NCI-H446 treated with DMSO at 0.1 percent for 48 hours (cell line): ENCODE results near the gene SLC27A1.
A peak's percentile ranks its signal among the peaks of the same experiment; 100 is the strongest.
"Not testable (repeated sequence)": the region's sequence is repeated elsewhere in the genome, so short reads cannot be mapped to it uniquely, and the experiment has no call there.

Experiments
- DNase-seq: peaks from one replicate; lab custom pipeline; 2025; lab: John Stamatoyannopoulos, UW

The SLC27A1 gene

DNA sequence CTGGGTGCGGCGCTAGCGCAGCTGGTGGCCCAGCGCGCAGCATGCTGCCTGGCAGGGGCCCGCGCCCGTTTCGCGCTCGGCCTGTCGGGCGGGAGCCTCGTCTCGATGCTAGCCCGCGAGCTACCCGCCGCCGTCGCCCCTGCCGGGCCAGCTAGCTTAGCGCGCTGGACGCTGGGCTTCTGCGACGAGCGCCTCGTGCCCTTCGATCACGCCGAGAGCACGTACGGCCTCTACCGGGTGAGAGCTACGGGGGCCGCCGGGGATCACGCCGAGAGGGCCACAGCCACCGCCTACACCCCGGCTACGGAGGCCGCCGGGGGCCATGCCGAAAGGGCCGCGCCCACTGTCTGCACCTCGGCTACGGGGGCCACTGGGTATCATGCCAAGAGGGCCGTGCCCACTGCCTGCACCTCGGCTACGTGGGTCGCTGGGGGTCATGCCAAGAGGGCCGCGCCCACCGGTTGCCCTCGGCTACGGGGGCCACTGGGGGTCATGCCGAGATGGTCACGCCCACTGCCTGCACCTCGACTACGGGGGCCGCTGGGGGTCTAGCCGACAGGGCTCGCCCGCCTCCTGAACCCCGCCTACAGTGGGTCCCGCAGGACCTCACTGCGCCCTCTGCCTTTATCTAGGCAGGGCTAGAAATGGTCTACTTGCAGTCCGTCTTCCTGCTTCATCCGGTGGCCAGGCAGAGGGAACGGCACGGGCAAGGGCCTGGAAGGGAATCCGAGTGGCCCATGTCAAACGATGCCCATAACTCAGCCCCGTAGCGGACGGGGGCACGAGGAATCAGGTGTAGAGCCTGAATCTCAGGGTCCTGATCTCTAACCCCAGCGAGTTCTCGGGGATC lies 41.6 kb downstream of the SLC27A1 start:
- DNase-seq, result peak; percentile 42

- DNase-seq, result no peak
These were observed 42.2 kb downstream of the SLC27A1 start for GRCh38 chr19:17512574-17512939.

DNA sequence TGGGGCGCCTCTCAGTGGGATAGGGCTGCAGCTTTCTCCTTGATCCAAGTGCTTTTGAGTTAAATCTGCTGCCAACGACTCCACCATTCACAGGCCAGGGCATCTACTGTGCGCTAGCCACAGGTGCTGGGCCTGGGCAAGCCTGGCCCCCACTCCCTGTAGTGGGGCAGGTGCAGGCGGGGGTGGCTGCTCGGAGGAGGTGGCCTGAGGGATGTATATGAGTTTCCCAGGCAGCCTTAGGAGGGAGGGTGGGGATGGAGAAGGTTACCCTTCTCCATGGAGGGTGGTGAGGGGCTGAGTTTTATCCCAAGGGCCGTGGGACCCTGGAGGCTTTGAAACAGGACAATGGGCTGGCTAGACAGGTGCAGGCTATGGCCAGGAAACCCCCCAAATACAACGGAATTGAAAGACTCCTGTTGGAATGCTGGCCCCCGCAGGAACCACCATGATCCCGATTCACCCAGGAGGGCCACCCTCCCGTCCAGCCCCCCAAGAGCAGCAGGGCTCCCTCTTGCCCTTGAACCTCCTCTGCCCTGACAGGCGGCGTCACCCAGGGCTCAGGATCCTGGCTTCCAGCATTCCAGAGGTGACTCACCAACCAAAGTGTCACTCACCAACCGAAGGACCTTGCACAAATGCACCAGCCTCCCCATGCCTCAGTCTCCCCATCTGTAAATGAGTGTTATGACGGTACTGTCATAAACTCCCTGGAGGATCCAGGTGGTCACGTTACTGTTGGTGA lies 45.3 kb downstream of the SLC27A1 start:
- no peak for DNase-seq

DNA sequence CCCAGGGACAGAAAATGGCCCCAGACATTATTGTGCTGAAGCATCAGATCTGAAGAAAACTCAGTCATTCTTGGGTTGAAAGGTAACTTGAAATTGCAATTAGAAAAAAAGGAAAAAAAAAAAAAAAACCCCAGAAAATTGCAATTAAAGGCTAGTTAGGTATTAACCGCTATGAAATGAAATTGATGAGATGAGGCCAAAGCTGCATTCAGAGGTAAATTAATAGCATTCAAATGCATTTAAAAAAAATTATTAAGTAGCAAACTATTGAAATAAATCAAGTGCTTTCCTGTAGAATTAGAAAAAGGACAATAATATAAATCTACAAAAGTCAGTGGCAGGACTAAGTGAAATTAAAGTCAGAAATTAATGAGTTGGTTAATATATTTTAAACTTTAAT lies 47.6 kb downstream of the SLC27A1 start:
- no peak for DNase-seq

DNA sequence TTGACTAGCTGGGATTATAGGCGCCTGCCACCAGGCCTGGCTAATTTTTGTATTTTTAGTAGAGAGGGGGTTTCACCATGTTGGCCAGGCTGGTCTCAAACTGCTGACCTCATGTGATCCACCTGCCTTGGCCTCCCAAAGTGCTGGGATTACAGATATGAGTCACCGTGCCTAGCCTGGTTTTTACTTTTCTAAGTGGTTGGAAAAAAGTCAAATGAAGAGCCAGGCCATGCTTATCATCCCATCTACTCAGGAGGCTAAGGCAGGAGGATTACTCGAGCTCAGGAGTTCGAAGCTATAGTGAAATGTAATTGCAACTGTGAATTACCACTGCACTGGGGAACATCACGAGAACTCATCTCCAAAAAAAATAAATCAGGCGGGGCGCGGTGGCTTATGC lies 48.3 kb downstream of the SLC27A1 start:
- not testable (repeated sequence) for DNase-seq

DNA sequence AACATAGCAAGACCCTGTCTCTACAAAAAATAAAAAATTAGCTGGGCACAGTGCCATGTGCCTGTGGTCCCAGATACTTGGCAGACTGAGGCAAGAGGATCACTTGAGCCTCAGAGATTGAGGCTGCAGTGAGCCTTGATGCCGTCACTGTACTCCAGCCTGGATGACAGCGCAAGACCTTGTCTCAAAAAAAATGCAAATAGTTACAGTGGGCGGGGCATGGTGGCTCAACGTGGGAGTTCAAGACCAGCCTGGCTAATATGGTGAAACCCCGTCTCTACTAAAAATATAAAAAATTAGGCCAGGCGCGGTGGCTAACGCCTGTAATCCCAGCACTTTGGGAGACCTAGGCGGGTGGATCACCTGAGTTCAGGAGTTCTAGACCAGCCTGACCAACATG lies 49.6 kb downstream of the SLC27A1 start:
- peak; percentile 2 for DNase-seq

DNA sequence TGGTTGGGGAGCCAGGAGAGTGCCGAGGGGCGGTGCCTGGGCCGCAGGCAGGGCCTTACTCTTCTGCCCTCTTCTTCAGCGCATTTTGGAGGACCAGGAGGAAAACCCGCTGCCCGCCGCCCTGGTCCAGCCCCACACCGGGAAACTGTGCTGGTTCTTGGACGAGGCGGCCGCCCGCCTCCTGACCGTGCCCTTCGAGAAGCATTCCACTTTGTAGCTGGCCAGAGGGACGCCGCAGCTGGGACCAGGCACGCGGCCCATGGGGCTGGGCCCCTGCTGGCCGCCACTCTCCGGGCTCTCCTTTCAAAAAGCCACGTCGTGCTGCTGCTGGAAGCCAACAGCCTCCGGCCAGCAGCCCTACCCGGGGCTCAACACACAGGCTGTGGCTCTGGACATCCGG lies 50.5 kb downstream of the SLC27A1 start:
- no peak for DNase-seq

GRCh38 chr19:17522988-17523872 lies 52.9 kb downstream of the SLC27A1 start:
- DNase-seq, result no peak

DNA sequence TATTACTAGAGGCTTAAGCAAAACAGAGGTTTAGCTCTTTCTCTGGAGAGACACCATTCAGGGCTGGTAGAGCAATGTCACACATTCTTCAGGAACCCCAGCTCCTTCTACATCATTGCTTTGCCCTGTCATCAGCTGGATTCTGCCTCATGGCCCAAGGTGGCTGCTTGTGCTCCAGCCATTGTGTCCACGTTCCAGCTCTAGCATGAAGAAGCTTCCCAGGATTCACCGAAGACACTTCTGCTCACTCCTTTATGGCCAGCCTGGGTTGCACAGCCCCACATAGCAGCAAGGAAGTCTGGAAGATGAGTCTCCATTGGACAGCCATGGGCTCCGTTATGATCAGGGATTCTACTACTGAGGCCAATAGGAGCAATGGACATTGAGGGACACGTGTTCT lies 54.3 kb downstream of the SLC27A1 start:
- DNase-seq, result no peak

GRCh38 chr19:17525141-17525540 lies 54.8 kb downstream of the SLC27A1 start:
- no peak for DNase-seq

DNA sequence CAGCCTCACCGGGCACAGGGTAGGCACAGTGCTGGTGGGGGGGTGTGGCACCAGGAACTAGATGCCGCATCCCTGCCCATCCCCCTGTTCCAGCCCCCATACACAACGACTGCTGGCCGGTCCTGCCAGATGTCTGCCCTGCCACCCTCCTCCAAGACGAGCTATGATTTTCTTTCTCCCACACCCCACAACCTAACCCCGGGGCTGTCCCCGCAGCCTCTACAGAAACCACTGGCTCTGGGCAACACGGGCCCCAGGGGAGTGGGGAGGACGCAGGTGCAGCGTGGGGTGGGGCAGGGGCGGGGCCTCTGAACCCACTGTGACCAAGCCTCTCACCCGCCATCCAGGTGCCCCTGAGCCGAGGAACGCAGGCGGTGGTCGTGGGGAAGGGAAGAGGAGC lies 56.6 kb downstream of the SLC27A1 start:
- DNase-seq, result no peak

DNA sequence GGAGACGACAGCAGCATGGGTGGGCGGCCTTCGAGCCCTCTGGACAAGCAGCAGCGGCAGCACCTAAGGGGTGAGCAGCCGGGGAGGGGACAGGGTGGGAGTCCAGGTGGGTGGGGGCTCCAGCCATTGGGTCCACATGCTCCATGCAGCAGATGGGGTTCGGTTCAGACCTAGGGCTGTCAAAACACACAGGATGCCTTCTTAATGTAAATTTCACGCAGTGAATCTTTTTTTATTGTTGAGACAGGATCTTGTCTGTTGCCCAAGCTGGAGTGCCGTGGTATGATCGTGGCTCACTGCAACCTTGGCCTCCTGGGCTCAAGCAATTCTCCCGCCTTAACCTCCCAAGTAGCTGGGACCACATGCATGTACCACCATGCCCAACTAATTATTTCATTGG lies 57.0 kb downstream of the SLC27A1 start:
- DNase-seq, result no peak

GRCh38 chr19:17528610-17529009 lies 58.3 kb downstream of the SLC27A1 start:
- DNase-seq, result no peak

GRCh38 chr19:17529239-17530158 lies 59.2 kb downstream of the SLC27A1 start:
- no peak for DNase-seq

DNA sequence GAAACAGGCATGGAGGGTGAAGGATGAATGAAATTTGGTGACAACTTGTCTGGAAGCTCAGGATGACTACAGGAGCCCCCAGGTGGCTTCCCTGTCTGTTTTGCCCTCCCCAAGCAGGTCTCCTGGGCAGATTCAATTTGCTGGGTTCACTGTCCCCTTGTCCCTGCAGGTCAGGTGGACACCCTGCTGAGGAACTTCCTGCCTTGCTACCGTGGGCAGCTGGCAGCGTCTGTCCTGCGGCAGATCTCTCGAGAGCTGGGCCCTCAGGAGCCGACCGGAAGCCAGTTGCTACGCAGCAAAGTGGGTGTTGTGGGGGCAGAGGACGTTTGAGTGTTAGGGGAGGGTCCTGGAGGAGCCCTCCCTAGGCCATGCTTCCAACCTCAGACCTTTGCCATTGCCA lies 60.3 kb downstream of the SLC27A1 start:
- no peak for DNase-seq

- DNase-seq, result no peak
These were observed 61.8 kb downstream of the SLC27A1 start for GRCh38 chr19:17532116-17532515.

DNA sequence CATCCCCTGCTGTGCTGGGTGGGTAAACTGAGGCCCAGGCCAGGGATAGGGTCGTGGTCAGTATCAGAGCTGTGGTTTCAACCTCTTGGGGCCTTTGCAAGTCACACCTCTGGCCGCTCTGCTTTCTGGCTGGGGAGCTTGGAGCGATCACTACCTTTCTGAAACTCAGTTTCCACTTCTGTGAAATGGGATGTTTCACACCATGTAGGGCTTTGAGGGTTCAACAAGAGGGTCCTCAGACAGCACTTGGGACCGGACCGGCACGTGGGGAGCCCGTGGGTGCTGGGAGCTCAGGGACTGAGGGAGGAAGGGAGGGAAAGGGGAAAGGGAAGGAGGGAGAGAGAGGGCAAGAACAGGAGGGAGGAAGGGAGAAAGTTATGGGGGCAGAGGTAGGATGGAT lies 62.2 kb downstream of the SLC27A1 start:
- no peak for DNase-seq

DNA sequence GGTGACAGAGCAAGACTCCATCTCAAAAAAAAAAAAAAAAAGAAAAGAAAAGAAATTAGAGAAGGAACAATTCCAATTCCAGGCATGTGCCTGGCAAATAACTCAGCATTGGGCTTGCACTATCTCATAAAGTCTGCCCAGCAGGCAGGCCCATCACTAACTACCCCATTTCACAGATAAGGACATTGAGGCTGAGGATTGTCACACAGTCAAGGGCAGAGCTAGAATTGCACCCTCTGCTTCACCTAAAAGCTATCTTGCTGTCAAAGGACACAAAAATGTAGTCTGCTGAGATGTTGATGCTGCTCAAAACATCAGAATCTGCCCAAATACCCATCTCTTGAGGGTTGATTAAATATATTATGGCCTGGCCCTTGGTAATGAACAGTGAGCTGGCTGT lies 64.4 kb downstream of the SLC27A1 start:
- DNase-seq, result no peak

DNA sequence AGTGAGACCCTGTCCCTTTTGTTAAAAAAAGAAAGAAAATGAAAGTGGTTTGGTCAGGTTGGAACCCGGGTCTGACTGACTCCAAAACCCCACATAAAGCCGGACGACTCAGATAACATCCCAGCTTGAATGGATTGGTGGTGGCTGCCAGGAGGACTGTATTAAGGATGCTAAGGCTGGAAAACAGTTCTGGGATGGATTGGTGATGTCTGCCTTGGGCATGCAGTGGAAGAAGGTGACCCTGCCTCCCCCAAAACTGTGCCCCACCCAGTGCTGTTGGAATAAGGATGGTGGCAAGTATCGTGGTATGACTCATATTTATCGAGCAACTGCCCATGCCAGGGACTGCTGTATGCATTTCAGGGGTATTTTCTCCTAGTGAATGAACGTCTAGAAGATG lies 66.6 kb downstream of the SLC27A1 start:
- DNase-seq, result no peak

DNA sequence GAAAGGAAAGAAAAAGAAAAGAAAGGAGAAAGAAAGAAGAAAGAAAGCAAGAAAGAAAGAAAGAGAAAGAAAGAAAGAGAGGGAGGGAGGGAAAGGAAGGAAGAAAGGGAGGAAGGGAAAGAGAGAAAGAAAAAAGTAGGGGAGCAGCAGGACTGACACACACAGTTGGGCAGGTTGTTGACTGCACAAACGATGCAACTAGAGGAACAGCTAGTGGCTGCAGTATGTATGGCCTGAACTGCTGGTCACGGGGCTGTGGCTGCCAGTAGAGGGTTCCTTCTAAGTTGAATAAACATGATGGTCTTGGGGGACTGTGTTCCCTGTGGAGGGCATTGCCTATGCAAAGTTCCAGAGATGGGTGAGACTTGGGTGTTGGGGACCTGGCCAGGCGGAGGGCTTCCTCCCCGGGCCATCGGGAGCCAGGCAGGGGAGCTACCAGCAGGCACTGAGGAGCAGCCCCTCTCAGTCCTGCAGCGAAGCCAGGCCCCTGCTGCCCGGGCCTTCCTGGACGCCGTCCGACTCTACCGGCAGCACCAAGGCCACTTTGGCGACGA lies 68.4 kb downstream of the SLC27A1 start:
- DNase-seq, result no peak
